Prostate gland (tissue), 2 donors: ENCODE results near the gene FABP6. TPM values are rescaled to one million over a fixed set of nuclear protein-coding genes. Genes with fewer than 3 reads are reported as not detected.
"Not testable (repeated sequence)": the region's sequence is repeated elsewhere in the genome, so short reads cannot be mapped to it uniquely, and the experiment has no call there.

Source experiments
- DNase-seq: peaks from one replicate; pipeline ENCODE4 v3.0.0-alpha.2; 2019; ENCODE audit warnings: low spot score
- H3K27ac ChIP-seq, 2 donors: fragments of 200-600 bp; sonication (generic); 2 replicates each; pipeline ENCODE4 v1.5.1; 2017 to 2019
- H3K27me3 ChIP-seq: fragments of 200-600 bp; sonication (generic); replicated peaks from 2 replicates; pipeline ENCODE4 v1.5.1; 2019; ENCODE audit not compliant: insufficient read depth
- H3K36me3 ChIP-seq, 2 donors: fragments of 200-600 bp; sonication (generic); 1 replicate in 1 of 2; 2 replicates in 1 of 2; pipeline versions ENCODE4 v1.5.1 to v1.8.1; 2017 to 2019
- H3K4me1 ChIP-seq: fragments of 200-600 bp; sonication (generic); replicated peaks from 2 replicates; pipeline ENCODE4 v1.5.1; 2019
- H3K4me3 ChIP-seq, 2 donors: fragments of 200-600 bp; sonication (generic); 2 replicates each; pipeline ENCODE4 v1.5.1; 2017 to 2019
- H3K9me3 ChIP-seq: fragments of 200-600 bp; sonication (generic); 2 replicates; pipeline ENCODE4 v1.5.1; 2017
- CTCF ChIP-seq, 4 experiments: fragments of 200-600 bp in 2 of 4; fragments of 450-650 bp in 2 of 4; sonication (generic) in 2 of 4; IDR thresholded peaks; 1 replicate in 3 of 4; 2 replicates in 1 of 4; pipeline ENCODE4 v1.5.1; 2016 to 2019; ENCODE audit warnings: antibody characterized with exemption in 4 of 4, mild to moderate bottlenecking in 2 of 4, moderate library complexity in 2 of 4
- POLR2A ChIP-seq: fragments of 450-650 bp; IDR thresholded peaks from one replicate; pipeline ENCODE4 v1.6.1; 2016; ENCODE audit warnings: antibody characterized with exemption, mild to moderate bottlenecking
- POLR2AphosphoS5 ChIP-seq: sonication (generic); formaldehyde crosslinking; IDR thresholded peaks from one replicate; pipeline ENCODE4 v1.6.1; 2017; ENCODE audit warnings: antibody characterized with exemption
- WGBS: methylation state at CpG from one replicate; pipeline ENCODE4 v1.1.5; 2018; 5-methylcytosine and 5-hydroxymethylcytosine counted together
- intact Hi-C: fragments of 100-400 bp; cut with DNase I; formaldehyde crosslinking; loops from one replicate; pipeline ENCODE4 v1.14.2; 2022
- total RNA-seq, 2 donors: library from RNA; depleted of rRNA; stranded (reverse); fragments of >200 nt; gene quantifications; one replicate each; pipeline ENCODE4 v1.1.0, GENCODE V29; 2016

FABP6 gene
- total RNA-seq, 2 donors from 2014 or later: 2.8 TPM; not detected in 1

- DNase-seq: no peak
- Histone ChIP-seq H3K4me3 (no peak overlapping the region), H3K36me3 (no peaks in the 10 kb centered on the region), H3K4me1 (no peaks in the 10 kb centered on the region), H3K27me3 (no peaks in the 10 kb centered on the region), H3K27ac (no peak overlapping the region), H3K9me3 (no peaks in the 10 kb centered on the region)
- WGBS: 93% methylated on average over 5 of the region's 5 CpGs
- intact Hi-C loops: no loop called here
- TF ChIP-seq CTCF (IDR thresholded peaks at IDR 0.05) (no peak), POLR2AphosphoS5 (no peak), POLR2A (no peak)
Measured at GRCh38 chr5:160186480-160186879, 42.8 kb upstream of the FABP6 start.

DNA sequence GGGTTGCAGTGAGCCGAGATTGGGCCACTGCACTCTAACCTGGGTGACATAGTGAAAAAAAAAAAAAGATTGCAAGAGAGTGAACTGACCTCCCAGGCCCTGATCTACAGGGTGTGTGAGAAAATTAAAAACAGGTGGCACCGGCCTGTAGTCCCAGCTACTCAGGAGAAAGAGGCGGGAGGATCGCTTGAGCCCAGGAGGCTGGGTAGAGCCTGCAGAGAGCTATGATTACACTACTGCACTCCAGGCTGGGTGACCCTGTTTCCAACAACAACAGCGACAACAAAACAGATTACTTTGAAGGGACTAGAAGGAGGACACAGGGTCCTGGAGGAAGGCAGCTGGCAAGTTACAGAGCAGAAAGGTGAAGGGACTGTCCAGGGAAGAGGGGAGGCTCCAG, 42.2 kb upstream of the FABP6 start:
- Histone ChIP-seq H3K36me3 (no peaks in the 10 kb centered on the region), H3K27ac (no peak overlapping the region), H3K9me3 (no peaks in the 10 kb centered on the region), H3K4me1 (no peaks in the 10 kb centered on the region), H3K4me3 (no peak overlapping the region), H3K27me3 (no peaks in the 10 kb centered on the region)
- 95% methylated on average over 5 of the region's 5 CpGs for WGBS
- intact Hi-C loops: no loop called here
- TF ChIP-seq CTCF (IDR thresholded peaks at IDR 0.05) (no peak), POLR2A (no peak), POLR2AphosphoS5 (no peak)
- no peak for DNase-seq

DNA sequence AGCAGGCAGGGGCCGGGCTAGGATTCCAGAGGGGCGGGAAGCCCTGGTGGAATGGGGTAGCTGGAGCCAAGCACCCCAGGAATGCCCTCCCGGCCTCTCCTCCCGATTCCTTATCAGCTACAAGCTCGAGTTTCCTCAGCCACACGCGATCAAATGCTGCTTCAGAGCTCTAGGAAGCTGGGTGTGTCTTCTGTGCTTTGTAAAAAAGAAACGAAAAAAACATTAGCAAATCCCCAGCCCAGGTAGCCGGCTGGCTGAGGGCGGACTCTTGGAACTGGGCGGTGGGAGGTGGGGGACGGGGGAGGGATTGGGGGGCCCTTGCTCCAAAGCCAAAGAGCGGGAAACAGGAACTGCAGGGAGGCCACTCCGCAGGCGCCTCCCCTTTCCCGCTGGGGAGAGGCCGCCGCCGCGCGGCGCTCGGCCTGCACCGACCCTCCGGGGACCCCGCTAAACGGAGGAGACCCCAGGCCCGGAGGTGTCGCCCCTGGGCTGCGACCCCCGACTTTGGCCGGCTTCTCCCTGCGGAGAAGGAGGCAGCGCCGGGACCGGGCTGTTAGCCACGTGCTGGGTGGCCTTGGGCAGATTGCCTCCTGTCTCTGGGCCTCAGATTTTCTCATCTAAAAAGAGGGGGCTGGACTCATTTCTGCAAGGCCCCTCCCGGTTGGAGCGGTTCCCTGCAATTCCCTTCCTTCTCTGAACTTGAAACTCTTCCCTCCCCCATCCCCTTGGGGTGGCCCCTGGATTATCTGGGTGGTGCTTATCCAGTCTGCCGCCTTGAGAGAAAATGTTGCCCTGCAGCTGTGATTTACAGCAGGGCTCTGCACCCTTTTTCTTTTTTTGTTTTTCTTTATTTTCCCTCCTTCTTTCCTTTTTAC, 40.9 kb upstream of the FABP6 start:
- TF ChIP-seq CTCF (IDR thresholded peaks at IDR 0.05): no peak
- no peak for TF ChIP-seq POLR2A
- no peak for TF ChIP-seq POLR2AphosphoS5
- intact Hi-C loops: no loop called here
- peak; percentile 6 for DNase-seq
- H3K4me1 ChIP-seq: no peaks in the 10 kb centered on the region
- WGBS: 2% methylated on average over 26 of the region's 40 CpGs
- H3K9me3 ChIP-seq: no peaks in the 10 kb centered on the region
- H3K27ac ChIP-seq: peak overlapping the region in 1 of 2 donors; percentile 52
- H3K27me3 ChIP-seq: no peaks in the 10 kb centered on the region
- H3K36me3 ChIP-seq: no peaks in the 10 kb centered on the region
- peak overlapping the region; percentile 36 to 37 for H3K4me3 ChIP-seq

- Histone ChIP-seq H3K36me3 (no peaks in the 10 kb centered on the region), H3K9me3 (no peaks in the 10 kb centered on the region), H3K27ac (no peak overlapping the region), H3K27me3 (no peaks in the 10 kb centered on the region), H3K4me3 (no peak overlapping the region), H3K4me1 (no peaks in the 10 kb centered on the region)
- DNase-seq: no peak
- WGBS: 95% methylated on average over 7 of the region's 7 CpGs
- intact Hi-C loops: no loop called here
- TF ChIP-seq CTCF (IDR thresholded peaks at IDR 0.05) (no peak), POLR2AphosphoS5 (no peak), POLR2A (no peak)
Measured at GRCh38 chr5:160192424-160192823, 36.9 kb upstream of the FABP6 start.

DNA sequence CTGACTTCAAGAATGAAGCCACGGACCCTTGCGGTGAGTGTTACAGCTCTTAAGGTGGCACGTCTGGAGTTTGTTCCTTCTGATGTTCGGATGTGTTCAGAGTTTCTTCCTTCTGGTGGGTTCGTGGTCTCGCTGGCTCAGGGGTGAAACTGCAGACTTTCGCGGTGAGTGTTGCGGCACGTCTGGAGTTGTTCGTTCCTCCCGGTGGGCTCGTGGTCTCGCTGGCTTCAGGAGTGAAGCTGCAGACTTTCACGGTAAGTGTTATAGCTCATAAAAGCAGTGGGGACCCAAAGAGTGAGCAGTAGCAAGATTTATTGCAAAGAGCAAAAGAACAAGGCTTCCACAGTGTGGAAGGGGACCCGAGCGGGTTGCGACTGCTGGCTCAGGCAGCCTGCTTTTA, 36.2 kb upstream of the FABP6 start:
- H3K4me3 ChIP-seq, H3K27ac ChIP-seq, H3K4me1 ChIP-seq, H3K9me3 ChIP-seq, H3K27me3 ChIP-seq, H3K36me3 ChIP-seq, intact Hi-C loops, DNase-seq: not testable (repeated sequence)
- 81% methylated on average over 18 of the region's 18 CpGs for WGBS

- intact Hi-C loops, H3K4me3 ChIP-seq, H3K4me1 ChIP-seq, DNase-seq, H3K36me3 ChIP-seq, H3K9me3 ChIP-seq, H3K27me3 ChIP-seq, H3K27ac ChIP-seq: not testable (repeated sequence)
- 96% methylated on average over 16 of the region's 28 CpGs for WGBS
Measured at GRCh38 chr5:160193790-160194189, 35.5 kb upstream of the FABP6 start.
